Loucy (cell line): ENCODE results near the gene FHIT.

ENCODE experiments used
- EZH2phosphoT487 ChIP-seq: fragments of 200-600 bp; IDR thresholded peaks from 2 replicates; pipeline ENCODE4 v1.6.1; 2018; ENCODE audit warnings: antibody characterized with exemption, mild to moderate bottlenecking, moderate library complexity, borderline replicate concordance
- TF ChIP-seq, protein P1 (sequence below): fragments of 200-600 bp; sonication (generic); conservative IDR thresholded peaks from 2 replicates; pipeline ENCODE4 v1.5.1; 2014; ENCODE audit warnings: mild to moderate bottlenecking, antibody characterized with exemption, low read length

GRCh38 chr3:60238550-60238949, 1012.7 kb downstream of the FHIT start:
- TF ChIP-seq, protein P1, sequence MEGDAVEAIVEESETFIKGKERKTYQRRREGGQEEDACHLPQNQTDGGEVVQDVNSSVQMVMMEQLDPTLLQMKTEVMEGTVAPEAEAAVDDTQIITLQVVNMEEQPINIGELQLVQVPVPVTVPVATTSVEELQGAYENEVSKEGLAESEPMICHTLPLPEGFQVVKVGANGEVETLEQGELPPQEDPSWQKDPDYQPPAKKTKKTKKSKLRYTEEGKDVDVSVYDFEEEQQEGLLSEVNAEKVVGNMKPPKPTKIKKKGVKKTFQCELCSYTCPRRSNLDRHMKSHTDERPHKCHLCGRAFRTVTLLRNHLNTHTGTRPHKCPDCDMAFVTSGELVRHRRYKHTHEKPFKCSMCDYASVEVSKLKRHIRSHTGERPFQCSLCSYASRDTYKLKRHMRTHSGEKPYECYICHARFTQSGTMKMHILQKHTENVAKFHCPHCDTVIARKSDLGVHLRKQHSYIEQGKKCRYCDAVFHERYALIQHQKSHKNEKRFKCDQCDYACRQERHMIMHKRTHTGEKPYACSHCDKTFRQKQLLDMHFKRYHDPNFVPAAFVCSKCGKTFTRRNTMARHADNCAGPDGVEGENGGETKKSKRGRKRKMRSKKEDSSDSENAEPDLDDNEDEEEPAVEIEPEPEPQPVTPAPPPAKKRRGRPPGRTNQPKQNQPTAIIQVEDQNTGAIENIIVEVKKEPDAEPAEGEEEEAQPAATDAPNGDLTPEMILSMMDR: no peak
- no peak for TF ChIP-seq EZH2phosphoT487
